Activated CD4-positive, alpha-beta T cell treated with anti-CD3 and anti-CD28 coated beads, Interleukin-10, Interleukin-2, amounts not matched to agents 100 ng/mL and 50 ng/mL, durations not matched to agents 16 hours and 8 hours (primary cell): ENCODE results near the gene ITPRID1.
"Not testable (repeated sequence)": the region's sequence is repeated elsewhere in the genome, so short reads cannot be mapped to it uniquely, and the experiment has no call there.

ENCODE experiments used
- DNase-seq: peaks from one replicate; pipeline ENCODE4 v3.0.0-alpha.2; 2020

The ITPRID1 gene

DNA sequence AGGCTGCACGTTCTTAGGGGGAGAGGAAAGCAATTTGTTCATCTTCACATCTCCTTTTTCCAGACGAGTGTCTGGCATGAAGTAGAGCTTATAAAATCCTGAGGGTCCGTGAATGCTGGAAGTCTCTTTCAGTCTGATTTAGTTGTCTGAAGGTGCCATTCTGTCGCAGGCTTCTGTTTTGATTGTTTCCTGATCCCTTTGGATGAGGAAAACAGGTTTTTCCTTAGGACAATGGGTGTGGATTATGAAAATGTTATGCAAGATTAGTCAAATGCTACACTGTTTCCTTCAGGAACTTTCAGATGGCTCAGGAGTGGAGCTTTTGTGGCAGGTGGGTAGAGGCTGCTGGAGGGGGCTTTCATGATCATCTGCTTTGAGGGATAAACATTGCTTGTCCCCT is at the start of gene ITPRID1:
TSS of gene ITPRID1 (plus strand) at position 301 of the 400 bp plus-strand sequence. CDS start 38,935 bp downstream, outside the sequence.
- no peak for DNase-seq

DNA sequence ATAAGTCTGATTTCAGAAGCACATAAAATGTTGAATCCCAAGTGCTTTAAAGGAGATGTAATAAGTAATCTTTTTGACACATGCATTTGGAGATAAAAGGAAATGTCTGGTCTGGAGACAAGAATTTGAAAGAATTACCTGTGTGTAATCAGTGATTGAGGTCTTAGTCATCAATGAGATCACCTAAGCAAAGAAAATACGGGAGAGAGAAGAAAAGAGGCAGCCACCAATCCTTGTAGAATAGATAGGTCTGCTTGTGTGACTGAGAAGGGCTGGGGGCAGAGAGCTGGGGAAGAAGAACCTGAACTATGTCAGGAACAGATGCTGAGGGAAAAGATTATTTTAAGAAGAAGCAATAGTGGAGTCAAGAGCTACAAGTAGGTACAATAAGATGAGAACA is 49.3 kb upstream of the ITPRID1 start:
- DNase-seq, result no peak

DNA sequence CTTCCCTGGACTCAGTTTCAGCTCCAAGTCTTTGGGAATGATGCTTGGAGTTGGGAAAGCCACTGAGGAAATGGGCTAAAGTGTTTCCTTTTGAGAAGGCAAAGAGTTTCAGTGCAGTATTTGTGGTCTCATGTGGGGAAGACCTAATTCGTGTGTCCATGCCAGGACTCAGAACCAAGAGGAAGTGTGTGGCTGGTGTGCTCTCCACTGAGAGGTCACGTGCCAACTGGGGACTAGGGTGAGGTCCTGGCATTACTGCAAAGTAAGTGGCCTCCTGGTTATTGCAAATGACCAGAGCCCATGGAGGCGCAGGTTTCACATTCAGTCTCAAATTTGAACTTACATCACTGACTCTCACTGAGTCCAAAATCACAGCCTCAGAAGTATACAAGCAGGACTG is 48.6 kb upstream of the ITPRID1 start:
- no peak for DNase-seq

DNA sequence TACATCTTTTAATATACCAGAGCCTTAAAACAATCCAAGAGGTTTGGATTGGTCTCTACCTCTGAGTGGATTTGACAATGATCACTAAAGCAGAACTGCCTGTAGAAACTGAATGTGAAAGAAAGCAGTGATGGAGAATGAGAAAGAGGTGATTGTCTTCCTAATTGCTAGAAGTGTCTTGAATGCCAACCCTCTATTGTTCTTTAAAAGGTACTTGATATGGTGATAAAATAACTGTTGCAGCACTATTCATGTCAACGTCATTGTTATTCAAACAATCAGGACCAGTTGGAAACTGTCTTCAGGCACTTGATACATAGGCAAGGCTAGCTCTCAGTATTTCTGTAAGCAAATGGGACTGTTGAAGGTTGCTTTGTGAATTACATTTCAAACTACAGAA is 47.9 kb upstream of the ITPRID1 start:
- DNase-seq, result no peak

DNA sequence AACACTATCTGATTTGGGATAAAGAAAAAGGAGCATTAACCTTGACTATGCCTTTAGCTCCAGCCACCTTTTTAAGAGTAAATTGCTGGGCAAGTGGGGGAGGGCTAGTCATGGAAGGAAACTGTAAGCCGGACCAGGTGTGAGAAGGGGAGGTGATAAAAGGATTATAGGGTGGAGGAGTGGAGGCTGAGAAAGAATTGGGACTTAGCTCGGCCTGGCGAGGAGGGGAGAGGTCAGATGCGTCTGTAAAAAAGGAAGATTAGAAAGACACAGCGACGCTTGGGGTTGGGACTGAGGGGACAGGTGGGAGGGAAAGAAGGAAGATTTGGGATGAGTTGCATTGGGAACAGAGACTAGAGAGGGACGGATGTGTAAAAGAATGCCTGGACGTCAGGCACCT is 43.0 kb upstream of the ITPRID1 start:
- DNase-seq, result not testable (repeated sequence)

DNA sequence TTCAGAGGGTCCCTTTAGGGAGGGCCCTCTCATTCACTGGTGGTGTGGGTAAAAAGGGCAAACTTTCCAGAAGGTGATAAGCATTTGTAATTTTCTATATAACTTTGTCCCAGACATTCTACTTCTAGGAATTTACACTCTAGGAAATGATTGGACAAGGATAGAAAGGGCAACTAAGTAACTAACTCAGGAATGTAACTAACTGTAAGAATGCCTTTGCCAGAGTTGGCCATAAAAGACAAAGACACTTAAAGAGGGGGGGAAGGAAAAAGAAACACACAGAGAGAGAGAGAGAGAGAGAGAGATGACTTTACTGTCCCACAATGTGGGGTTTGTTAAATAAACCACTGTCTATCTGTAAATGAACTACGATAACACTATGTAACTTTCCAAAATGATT is 38.5 kb upstream of the ITPRID1 start:
- DNase-seq, result no peak

DNA sequence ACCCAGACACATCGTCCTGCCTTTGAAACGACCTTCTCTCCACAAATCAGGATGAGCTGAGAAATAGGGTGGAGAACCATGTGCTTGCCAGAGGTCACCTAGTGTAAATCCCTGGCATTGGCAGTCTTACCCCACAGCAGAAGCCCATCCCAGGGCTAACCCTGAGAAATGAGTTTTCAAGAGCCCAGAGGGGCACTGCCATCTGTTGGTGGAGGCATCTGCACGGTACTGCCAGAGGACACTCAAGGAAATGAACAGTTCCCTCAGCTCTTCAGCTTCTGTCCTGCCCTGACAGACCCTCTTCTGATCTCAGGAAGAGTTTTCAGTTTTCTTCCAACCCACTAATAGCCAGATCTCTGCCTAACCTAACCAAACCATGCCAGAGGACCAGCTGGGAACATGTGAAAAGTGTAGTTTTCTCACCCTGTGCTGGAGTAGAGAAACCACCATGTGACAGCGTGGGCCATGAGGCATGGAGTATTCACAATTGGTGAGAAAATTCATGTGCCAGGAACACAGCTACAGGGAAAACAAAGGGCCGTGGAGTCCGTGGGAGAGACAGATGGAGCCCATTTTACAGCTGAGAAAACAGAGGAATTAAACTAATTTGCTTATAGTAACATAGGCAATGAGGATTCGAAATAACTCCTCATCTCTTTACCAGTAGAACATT is 37.7 kb upstream of the ITPRID1 start:
- no peak for DNase-seq

DNA sequence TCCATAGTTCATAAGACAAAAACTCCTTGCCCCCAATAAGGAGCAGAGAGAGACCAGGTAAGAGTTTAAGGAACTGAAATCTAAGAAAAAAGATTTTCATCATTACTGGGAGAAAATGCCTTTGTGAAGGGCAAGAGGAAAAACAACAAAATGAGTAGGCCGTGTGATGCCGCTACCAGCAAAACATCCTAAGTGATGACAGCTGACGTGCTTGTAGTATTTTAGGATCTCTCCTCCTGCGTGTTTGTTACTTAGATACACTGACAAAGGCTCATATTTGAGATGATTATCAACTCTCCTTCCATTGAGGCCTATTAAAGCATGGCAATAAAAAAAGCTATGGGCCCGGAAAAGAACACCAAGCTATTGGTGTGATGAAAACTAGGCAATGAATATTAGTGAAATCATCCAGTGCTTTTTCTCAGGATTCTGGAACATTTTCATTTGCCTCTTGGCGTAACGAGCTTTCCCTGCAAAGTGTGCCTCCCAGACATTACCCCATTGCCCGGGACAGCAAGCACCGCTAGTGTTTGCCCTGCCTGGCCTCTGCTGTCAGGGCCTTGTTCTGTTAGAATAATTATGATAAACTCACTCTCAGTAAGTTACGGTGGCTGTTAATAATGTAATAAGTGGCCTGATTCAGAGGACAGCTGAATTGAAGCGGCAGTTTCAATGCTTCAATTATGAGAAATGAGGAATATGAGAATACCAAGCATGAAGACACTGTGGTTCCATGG is 36.8 kb upstream of the ITPRID1 start:
- no peak for DNase-seq

DNA sequence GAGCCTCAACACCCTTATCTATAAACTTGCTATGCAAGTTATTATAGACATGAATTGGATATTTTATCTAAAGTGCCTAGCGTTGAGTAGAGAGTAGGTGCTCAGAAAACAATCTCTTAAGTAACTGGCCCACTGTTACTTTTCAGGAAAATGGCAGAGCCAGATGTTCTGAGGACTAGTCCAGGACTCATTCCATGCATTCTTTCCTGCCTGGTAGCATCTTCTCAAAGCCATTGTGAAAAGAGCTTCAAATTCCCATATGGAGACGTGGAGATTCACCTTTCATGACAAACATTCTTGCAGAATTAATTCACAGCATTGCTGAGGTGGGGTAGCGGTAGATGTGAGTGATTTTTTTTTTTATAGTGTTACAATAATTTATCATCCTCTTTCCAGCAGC is 35.9 kb upstream of the ITPRID1 start:
- DNase-seq, result no peak

DNA sequence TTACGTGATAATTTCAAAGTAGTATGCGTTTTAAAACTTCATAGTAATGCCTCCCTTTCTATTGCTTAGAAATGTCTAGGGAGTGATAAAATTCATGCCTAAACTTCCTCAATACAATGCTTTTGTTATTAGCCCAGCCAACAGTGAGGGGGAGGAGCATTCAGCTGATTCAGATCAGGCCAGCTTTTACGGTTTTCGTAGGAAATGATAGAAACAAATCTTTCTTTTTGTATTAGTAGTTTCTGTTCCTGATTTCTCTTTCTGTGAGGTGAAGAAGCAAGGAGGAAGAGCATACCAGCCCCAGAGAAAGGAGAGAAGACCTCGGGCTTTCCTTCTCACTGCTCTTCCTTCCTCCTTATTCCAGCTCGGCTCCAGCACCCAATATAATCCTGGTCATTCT is 35.2 kb upstream of the ITPRID1 start:
- no peak for DNase-seq

DNA sequence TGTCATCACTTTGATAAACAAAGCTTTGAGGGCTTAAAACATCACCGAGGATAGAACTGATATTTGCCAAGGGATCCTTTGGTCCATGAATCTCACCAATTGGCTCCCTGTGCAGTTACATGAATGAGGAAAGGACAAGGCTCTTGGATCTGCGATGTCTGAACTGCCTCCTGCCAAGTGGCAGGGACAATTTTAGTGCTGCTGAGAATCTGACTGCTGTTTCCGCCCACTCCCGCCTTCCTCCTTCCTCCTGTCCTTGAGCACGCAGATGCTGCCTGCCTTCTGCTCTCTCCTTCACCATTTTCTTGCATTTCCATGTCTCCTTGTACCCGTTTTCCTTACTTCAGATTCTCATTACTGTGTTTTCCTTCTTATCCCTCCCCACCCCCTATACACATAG is 26.8 kb upstream of the ITPRID1 start:
- DNase-seq, result no peak

DNA sequence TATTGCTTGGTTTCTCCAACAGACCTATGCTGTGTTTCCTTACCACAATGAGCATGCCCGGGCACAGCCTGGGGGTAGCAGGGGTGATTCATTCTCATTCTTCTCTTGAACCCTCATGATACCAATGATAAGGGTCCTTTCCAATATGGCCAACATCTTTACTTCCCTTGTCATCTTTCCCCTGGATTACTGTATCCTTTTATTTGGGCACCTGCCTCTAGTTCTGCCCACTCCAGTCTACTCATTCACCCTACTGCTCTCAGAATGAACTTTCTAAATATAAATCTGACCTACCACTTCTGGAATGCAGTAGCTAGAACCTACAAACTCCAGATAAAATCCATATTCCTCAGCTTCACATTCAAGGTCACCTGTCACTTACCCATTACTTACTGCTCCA is 26.4 kb upstream of the ITPRID1 start:
- no peak for DNase-seq

DNA sequence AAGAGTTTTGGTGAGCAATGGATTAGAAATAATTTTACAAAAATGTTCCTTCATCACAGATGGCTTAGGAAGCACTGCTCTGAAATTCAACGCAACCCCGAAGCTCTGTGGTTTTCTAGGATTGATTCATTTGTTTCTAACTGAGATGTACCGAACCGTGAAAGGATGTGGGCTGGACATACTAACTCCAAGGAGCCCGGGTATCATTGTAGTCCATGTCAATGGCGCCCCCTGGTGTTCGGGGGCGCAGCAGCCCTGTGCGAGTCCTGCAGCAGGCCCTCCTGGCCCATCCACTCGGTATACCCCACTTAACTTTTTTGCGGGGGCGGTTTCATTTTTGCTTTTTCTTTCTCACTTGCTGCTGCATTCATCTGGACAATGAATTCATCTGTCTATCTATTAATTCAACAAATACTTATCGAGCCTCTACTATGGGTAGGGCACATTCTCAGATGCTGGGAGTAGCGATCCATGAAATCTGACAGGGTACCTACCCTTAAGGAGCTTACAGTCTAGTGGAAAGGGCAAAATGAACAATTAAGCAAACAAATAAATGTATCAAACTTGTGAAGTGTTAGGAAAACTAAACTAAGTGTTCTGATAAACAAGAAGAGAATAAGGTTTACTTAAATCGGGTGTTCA is 25.2 kb upstream of the ITPRID1 start:
- peak; percentile 74 for DNase-seq

DNA sequence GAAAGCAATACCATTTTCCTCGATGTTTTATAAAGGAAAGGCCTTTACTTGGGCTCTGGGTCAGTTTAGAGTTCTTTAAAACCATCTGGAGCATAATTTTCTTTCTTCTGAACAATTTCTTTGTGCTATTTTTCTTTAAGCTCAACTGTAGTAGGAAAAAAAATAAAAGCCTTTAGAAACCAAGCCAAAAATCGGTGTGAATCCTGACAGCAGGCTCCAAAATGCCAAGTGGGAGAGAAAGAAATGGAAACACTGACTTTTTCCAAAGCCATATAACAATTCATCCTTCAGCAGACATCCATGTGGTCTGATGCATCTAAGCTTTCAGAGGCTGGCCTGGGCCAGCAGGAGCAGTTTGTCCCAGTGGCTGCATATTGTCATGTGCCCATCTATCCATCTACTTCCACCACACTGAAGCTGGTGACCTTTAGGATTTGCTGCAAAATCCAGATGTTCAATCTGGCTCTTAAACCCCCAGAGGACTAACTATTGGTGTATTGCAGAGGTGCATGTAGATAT is 23.0 kb upstream of the ITPRID1 start:
- DNase-seq, result no peak

DNA sequence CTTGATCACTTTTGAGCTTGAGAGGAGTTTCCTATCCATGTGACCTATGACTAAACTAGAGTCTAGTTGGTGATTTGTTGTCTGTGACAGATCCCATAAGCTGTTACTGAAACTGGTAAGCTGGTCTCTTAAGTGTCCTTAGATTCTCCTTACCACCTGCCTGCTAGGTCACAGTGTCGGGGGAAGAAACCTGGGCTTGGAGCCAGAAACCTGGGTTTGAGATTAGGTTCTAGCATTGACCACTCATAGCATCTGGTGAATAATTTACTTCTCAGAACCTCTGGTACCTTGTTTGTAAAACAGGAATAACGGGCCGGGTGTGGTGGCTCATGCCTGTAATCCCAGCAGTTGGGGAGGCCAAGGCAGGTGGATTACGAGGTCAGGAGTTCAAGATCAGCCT is 21.8 kb upstream of the ITPRID1 start:
- DNase-seq, result no peak

DNA sequence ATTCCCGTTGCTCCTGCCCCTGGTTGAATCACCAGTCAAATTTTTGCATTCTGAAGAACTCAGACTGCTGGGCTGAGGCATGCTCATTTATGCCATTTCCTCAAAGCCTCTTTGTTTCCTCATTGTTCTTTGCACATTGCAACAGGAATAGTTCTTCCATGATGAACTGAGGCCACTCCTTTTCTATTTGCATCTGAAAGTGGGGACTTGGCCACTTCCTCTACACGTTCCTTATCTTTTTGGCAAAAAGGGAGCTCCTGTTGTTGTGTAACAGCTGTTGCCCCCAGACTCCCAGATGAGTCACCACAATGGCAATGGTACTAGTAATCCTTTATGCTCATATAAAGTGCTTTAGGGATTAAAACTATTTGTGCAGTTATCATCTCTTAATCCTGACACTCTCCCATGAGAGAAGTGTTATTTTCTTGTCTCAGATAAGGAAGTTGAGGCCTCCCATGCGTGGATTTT is 20.1 kb upstream of the ITPRID1 start:
- DNase-seq, result no peak

DNA sequence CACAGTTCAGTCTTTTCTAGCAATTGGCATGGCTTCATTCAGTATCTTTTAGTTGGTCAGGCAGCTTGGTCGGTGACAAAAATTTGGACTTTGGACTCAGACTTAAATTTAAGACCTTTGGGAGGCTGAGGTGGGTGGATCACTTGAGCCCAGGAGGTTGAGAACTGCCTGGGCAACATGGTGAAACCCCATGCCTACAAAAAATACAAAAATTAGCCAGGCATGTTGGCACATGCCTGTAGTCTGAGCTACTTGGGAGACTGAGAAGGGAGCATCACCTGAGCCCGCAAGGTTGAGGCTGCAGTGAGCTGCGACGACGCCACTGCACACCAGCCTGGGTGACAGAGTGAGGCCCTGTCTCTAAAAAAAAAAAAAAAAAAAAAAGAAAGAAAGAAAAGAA is 19.5 kb upstream of the ITPRID1 start:
- DNase-seq, result no peak

DNA sequence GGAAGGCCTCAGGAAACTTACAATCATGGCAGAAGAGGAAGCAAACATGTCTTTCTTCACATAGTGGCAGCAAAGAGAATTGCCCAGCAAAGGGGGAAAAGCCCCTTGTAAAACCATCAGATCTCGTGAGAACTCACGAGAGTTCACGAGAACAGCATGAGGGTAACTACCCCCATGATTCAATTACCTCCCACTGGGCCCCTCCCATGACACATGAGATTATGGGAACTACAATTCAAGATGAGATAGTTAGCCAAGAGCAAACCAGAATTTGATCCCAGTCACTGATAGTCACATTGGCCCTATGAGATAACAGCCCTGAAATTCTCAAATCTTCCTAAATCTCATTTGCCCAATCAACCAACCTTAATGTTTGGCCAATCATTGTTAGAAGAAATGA is 18.2 kb upstream of the ITPRID1 start:
- no peak for DNase-seq

DNA sequence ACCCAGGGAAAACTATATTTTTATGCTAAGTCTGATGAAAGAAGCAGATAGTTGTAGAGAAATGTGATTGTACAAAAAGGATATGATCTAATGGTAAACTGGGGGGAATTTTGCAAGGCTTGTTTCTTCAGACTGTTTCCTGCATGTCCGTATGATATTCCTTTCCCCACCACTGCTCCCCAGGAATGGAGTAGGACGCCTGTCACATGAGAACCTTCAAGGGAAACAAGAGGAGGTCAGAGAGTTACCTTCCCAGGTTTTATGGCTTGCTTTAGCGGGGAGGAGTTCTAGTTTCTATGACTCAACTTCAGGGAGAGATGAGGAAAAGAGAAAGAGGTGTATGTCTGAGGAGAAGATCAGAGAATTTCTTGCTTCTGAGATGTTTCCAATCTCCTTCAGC is 16.4 kb upstream of the ITPRID1 start:
- DNase-seq, result no peak

DNA sequence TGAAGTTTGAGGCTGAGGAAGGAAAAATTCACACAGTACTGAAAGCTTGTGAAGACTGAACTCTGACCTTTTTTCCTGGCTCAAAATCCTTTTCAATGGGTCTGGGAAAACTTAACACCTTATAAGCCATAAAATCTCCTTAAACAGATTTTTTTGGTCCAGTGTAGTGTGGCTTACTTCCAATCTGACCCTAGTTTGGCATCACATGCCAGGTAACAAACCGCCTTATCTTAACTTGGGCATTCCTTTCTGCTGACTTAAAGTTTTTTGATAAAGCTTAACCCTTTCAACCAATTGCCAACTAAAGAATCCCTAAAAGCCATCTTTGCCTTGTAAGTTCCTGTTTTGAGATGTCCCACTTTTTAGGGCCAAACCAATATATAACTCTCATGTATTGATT is 13.2 kb upstream of the ITPRID1 start:
- no peak for DNase-seq

DNA sequence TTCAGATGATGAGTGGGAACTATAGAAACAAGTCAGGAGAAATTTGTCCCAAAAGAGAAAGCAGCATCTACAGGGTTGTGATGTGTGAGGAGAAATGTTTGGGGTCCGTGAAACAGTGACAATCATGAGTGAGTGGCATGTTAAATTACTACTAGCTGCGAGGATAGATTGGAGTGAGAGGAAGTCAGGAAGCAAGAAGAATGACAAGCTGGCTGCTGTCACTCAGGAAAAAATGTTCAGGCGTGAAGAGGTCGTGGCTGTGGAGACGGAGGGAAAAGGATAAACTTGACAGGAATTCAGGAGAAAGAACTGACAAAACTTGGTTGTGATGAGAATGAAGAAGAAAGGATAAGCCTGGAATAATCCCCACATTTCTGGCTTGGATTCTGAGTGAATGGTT is 5.1 kb upstream of the ITPRID1 start:
- DNase-seq, result no peak

DNA sequence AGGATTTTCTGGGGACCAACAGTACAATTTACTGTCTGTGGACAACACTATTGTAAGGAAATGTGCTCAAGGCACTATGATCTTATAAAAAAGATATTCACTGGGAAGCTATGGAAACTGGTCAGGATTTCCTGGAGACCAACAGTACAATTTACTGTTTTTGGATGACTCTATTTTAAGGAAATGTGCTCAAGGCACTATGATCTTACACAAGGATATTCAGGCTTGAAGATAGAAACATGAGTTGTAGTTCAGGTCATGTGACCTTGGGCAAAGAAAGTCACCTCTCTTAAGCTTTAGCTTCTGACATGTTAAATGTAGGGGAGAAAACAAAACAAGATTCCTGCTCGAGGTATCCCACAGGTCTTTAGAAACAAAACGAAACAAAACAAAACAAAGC is 1.7 kb upstream of the ITPRID1 start:
- DNase-seq, result no peak

DNA sequence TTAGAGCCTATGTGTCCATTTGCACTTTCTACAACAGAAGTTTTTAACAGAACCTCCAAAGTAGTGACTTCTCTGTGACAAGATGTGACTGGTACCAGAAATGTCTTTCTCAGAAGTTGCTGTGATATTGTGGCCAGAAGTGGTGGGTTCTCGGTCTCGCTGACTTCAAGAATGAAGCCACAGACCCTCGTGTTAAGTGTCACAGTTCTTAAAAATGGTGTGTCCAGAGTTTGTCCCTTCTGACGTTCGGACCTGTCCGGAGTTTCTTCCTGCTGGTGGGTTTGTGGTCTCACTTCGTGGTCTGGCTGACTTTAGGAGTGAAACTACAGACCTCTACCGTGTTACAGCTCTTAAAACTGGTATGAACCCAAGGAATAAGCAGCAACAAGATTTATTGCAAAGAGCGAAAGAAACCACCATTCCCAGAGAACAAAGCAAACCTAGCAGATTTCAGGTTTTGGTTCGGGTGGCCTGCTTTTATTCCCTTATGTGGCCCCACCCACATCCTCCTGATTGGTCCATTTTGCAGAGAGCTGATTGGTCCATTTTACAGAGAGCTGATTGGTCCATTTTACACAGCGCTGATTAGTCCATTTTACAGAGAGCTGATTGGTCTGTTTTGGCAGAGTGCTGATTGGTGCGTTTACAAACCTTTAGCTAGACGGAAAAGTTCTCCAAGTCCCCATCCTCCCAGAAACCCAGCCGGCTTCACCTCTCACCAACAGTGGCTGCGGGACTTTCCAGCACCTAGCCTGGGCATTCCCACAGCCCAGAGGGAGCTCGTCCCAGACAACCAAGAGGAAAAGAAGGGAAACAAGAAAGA is 3.0 kb downstream of the ITPRID1 start:
- no peak for DNase-seq
